SK-N-SH (cell line): ENCODE data around the gene PPP1R3D. TPM values are rescaled to one million over a fixed set of nuclear protein-coding genes. Genes with fewer than 3 reads are reported as not detected.

Experiments
- CTCF ChIA-PET: fragments of 300-600, 350-600 bp; formaldehyde crosslinking; extraction: SDS; loops from one replicate; lab custom pipeline; 2021; lab: Yijun Ruan, JAX
- POLR2A ChIA-PET: fragments of 350-600 bp; sonication (Branson Sonifier 250); formaldehyde crosslinking; extraction: SDS; loops from one replicate; lab custom pipeline; 2020; ENCODE audit warnings: antibody characterized with exemption, inconsistent platforms; lab: Yijun Ruan, JAX
- DNase-seq: peaks from one replicate; pipeline ENCODE4 v3.0.0; 2012
- H2AFZ ChIP-seq: fragments of 200-600 bp; sonication (generic); 2 replicates; pipeline ENCODE4 v1.8.1; 2016; ENCODE audit warnings: antibody characterized with exemption, mild to moderate bottlenecking, low read depth
- H3F3A ChIP-seq: fragments of 200-600 bp; sonication (generic); replicated peaks from 2 replicates; pipeline ENCODE3; 2016; ENCODE audit warnings: antibody characterized with exemption, mild to moderate bottlenecking; ENCODE audit not compliant: insufficient read depth
- H3K27ac ChIP-seq, 2 experiments: fragments of 200-500 bp in 1 of 2; fragments of 200-600 bp in 1 of 2; sonication (Bioruptor generic) in 1 of 2; sonication (generic), shearing (Covaris generic) in 1 of 2; 2 replicates each; pipeline versions ENCODE4 v1.5.1 to v1.6.1; 2014 to 2016; ENCODE audit warnings: low read depth in 2 of 2, inconsistent platforms in 1 of 2, low read length in 1 of 2, mild to moderate bottlenecking in 1 of 2, mixed read lengths in 1 of 2
- H3K27me3 ChIP-seq: fragments of 200-600 bp; sonication (generic), shearing (Covaris generic); 2 replicates; pipeline ENCODE4 v1.6.1; 2016; ENCODE audit warnings: mixed run types; ENCODE audit not compliant: insufficient read depth
- H3K36me3 ChIP-seq, 2 experiments: fragments of 200-500 bp in 1 of 2; fragments of 200-600 bp in 1 of 2; sonication (Bioruptor generic) in 1 of 2; sonication (generic) in 1 of 2; replicated peaks in 1 of 2; 2 replicates each; pipeline versions ENCODE3 to v1.5.1; 2014 to 2016; ENCODE audit warnings: low read length in 1 of 2, mild to moderate bottlenecking in 1 of 2; ENCODE audit not compliant: insufficient read depth in 2 of 2, control insufficient read depth in 1 of 2
- H3K4me1 ChIP-seq, 2 experiments: fragments of 200-500 bp in 1 of 2; fragments of 200-600 bp in 1 of 2; sonication (Bioruptor generic) in 1 of 2; sonication (generic), shearing (Covaris generic) in 1 of 2; 2 replicates each; pipeline versions ENCODE4 v1.5.1 to v1.6.1; 2014 to 2016; ENCODE audit warnings: low read depth in 1 of 2, low read length in 1 of 2, mixed run types in 1 of 2; ENCODE audit not compliant: insufficient read depth in 2 of 2, control insufficient read depth in 1 of 2
- H3K4me2 ChIP-seq: fragments of 200-600 bp; sonication (generic), shearing (Covaris generic); 2 replicates; pipeline ENCODE4 v1.6.1; 2017; ENCODE audit warnings: mixed run types
- H3K4me3 ChIP-seq, 2 experiments: fragments of 200-500 bp in 1 of 2; fragments of 200-600 bp in 1 of 2; sonication (Bioruptor generic) in 1 of 2; sonication (generic), shearing (Covaris generic) in 1 of 2; 2 replicates each; pipeline versions ENCODE4 v1.5.1 to v1.8.1; 2014 to 2016; ENCODE audit warnings: low read depth in 2 of 2, inconsistent platforms in 1 of 2, low read length in 1 of 2, mild to moderate bottlenecking in 1 of 2, mixed read lengths in 1 of 2, moderate library complexity in 1 of 2
- H3K79me2 ChIP-seq: fragments of 200-600 bp; sonication (generic); 2 replicates; pipeline ENCODE4 v1.8.1; 2017; ENCODE audit warnings: mild to moderate bottlenecking; ENCODE audit not compliant: insufficient read depth
- H3K9ac ChIP-seq: fragments of 200-600 bp; sonication (generic); 2 replicates; pipeline ENCODE4 v1.6.1; 2017; ENCODE audit warnings: mixed run types
- H3K9me2 ChIP-seq: fragments of 200-600 bp; sonication (generic); 2 replicates; pipeline ENCODE4 v1.6.1; 2017; ENCODE audit warnings: mixed run types
- H3K9me3 ChIP-seq: fragments of 200-600 bp; sonication (generic); 2 replicates; pipeline ENCODE4 v1.6.1; 2017; ENCODE audit warnings: mixed run types, mild to moderate bottlenecking, moderate library complexity
- H4K20me1 ChIP-seq: fragments of 200-600 bp; sonication (generic); 2 replicates; pipeline ENCODE4 v1.6.1; 2017; ENCODE audit warnings: mild to moderate bottlenecking, mixed run types; ENCODE audit not compliant: insufficient read depth
- EP300 ChIP-seq, 2 experiments: IDR thresholded peaks; 2 replicates each; pipeline versions ENCODE4 v1.4.0 to v1.6.1; 2012; ENCODE audit warnings: borderline replicate concordance in 1 of 2, low read depth in 1 of 2, low read length in 1 of 2
- FOSL2 ChIP-seq: IDR thresholded peaks from 2 replicates; pipeline ENCODE4 v1.4.0; 2012; ENCODE audit warnings: low read depth, mild to moderate bottlenecking, moderate library complexity, borderline replicate concordance
- JUND ChIP-seq: IDR thresholded peaks from 2 replicates; pipeline ENCODE4 v1.4.0; 2012
- MAX ChIP-seq: IDR thresholded peaks from 2 replicates; pipeline ENCODE4 v1.4.0; 2012; ENCODE audit warnings: low read depth
- NFIC ChIP-seq: IDR thresholded peaks from 2 replicates; pipeline ENCODE4 v1.4.0; 2012; ENCODE audit warnings: borderline replicate concordance
- NRF1 ChIP-seq: IDR thresholded peaks from 2 replicates; pipeline ENCODE4 v1.6.1; 2012; ENCODE audit warnings: low read depth, mild to moderate bottlenecking, low read length
- POLR2AphosphoS5 ChIP-seq: IDR thresholded peaks from 2 replicates; pipeline ENCODE4 v1.6.1; 2012; ENCODE audit warnings: low read depth, low read length
- RAD21 ChIP-seq: IDR thresholded peaks from 2 replicates; pipeline ENCODE4 v1.6.1; 2012; ENCODE audit warnings: mild to moderate bottlenecking, low read length
- REST ChIP-seq: IDR thresholded peaks from 2 replicates; pipeline ENCODE4 v1.6.1; 2012; ENCODE audit warnings: mild to moderate bottlenecking, low read depth, low read length, moderate library complexity
- RFX5 ChIP-seq: IDR thresholded peaks from 2 replicates; pipeline ENCODE4 v1.6.1; 2012; ENCODE audit warnings: mild to moderate bottlenecking, improper control_type of control experiment, low read length
- RXRA ChIP-seq: IDR thresholded peaks from 2 replicates; pipeline ENCODE4 v1.4.0; 2012; ENCODE audit warnings: low read depth, mild to moderate bottlenecking, borderline replicate concordance
- SMC3 ChIP-seq: IDR thresholded peaks from 2 replicates; pipeline ENCODE4 v1.6.1; 2012; ENCODE audit warnings: low read depth, low read length, improper control_type of control experiment
- TAF1 ChIP-seq: IDR thresholded peaks from 2 replicates; pipeline ENCODE4 v1.6.1; 2012; ENCODE audit warnings: low read depth, mild to moderate bottlenecking, low read length, moderate library complexity, borderline replicate concordance
- YY1 ChIP-seq: IDR thresholded peaks from 2 replicates; pipeline ENCODE4 v1.4.0; 2012; ENCODE audit warnings: low read depth, mild to moderate bottlenecking
- ZBTB33 ChIP-seq: IDR thresholded peaks from 2 replicates; pipeline ENCODE4 v1.4.0; 2012; ENCODE audit warnings: low read depth, borderline replicate concordance
- WGBS: methylation state at CpG from one replicate; pipeline ENCODE4 v1.1.6; 2017; ENCODE audit warnings: low lambda C conversion rate; 5-methylcytosine and 5-hydroxymethylcytosine counted together
- polyA plus RNA-seq, 3 experiments: library from polyadenylated mRNA; depleted of rRNA; stranded (reverse); fragments of >200 nt; gene quantifications; 2 replicates each; pipeline ENCODE4 v1.2.3, GENCODE V29; 2012

The PPP1R3D gene
- polyA plus RNA-seq, 1 of the 3 experiments (the other 2 are of a cell fraction): 0.87 TPM

- no peak for TF ChIP-seq RAD21
- TF ChIP-seq RFX5: no peak
- no peak for TF ChIP-seq REST
- TF ChIP-seq RXRA: no peak
- no peak for TF ChIP-seq JUND
- no peak for TF ChIP-seq YY1
- TF ChIP-seq TAF1: no peak
- no peak for TF ChIP-seq SMC3
These were observed 22.1 kb upstream of the PPP1R3D start (continued) for GRCh38 chr20:59962155-59962554.

GRCh38 chr20:59961423-59961822 lies 21.3 kb upstream of the PPP1R3D start:
- no peak overlapping the region for H3K4me3 ChIP-seq
- H2AFZ ChIP-seq: no peak overlapping the region
- ChIA-PET CTCF (interaction anchor here (1.0 to 2.7 kb wide), 3 partner anchors 11 to 27 kb away, joined by 3 to 9 read pairs (median 6); partner anchors contain the start of gene SYCP2), POLR2A (no interaction called here)
- DNase-seq: no peak
- H3K4me1 ChIP-seq: no peaks in the 10 kb centered on the region; a peak in 1 of 4 replicates
- H3K36me3 ChIP-seq: no peaks in the 10 kb centered on the region
- H3F3A ChIP-seq: no peaks in the 10 kb centered on the region
- H3K27ac ChIP-seq: no peak overlapping the region
- H3K9ac ChIP-seq: no peak overlapping the region
- no peaks in the 10 kb centered on the region for H4K20me1 ChIP-seq
- no peaks in the 10 kb centered on the region for H3K9me3 ChIP-seq
- no peaks in the 10 kb centered on the region for H3K79me2 ChIP-seq
- TF ChIP-seq POLR2AphosphoS5 (no peak), FOSL2 (no peak), EP300 (IDR thresholded peaks at IDR 0.05; ENCODE audit: borderline replicate concordance in 1 of 2, low read depth in 1 of 2, low read length in 1 of 2) (no peak), ZBTB33 (no peak), JUND (no peak), MAX (no peak), NFIC (no peak), REST (no peak), NRF1 (no peak)
- 50% methylated on average over 2 of the region's 2 CpGs for WGBS
- no peak overlapping the region for H3K4me2 ChIP-seq
- H3K27me3 ChIP-seq: no peaks in the 10 kb centered on the region
- no peaks in the 10 kb centered on the region for H3K9me2 ChIP-seq
